ENCODE results near the gene C1orf115.

GRCh38 chr1:220702733-220703270 is 12.6 kb downstream of the C1orf115 start:
- TF ChIP-seq CTCF (conservative IDR thresholded peaks at IDR 0.05; ENCODE audit: low read length) (no peak), EZH2phosphoT487 (IDR thresholded peaks at IDR 0.05; ENCODE audit: borderline replicate concordance) (no peak)
